HEK293T (cell line): ENCODE measurements around the gene PLXND1.
"Not testable (repeated sequence)": the region's sequence is repeated elsewhere in the genome, so short reads cannot be mapped to it uniquely, and the experiment has no call there.

ENCODE experiments used
- ARNT ChIP-seq: fragments of 450-650 bp; IDR thresholded peaks from 2 replicates; pipeline ENCODE4 v1.6.1; 2017; ENCODE audit warnings: mild to moderate bottlenecking
- BHLHE40 ChIP-seq: fragments of 450-650 bp; IDR thresholded peaks from 2 replicates; pipeline ENCODE4 v1.6.1; 2016; ENCODE audit warnings: mild to moderate bottlenecking, moderate library complexity, borderline replicate concordance
- CTBP1 ChIP-seq: fragments of 450-650 bp; IDR thresholded peaks from 2 replicates; pipeline ENCODE4 v1.6.1; 2016; ENCODE audit warnings: borderline replicate concordance
- ELF4 ChIP-seq: fragments of 450-650 bp; IDR thresholded peaks from 2 replicates; pipeline ENCODE4 v1.6.1; 2017; ENCODE audit warnings: antibody characterized with exemption
- FOXA1 ChIP-seq: fragments of 450-650 bp; IDR thresholded peaks from 2 replicates; pipeline ENCODE4 v1.6.1; 2016; ENCODE audit warnings: mild to moderate bottlenecking
- FOXK2 ChIP-seq: fragments of 450-650 bp; IDR thresholded peaks from 2 replicates; pipeline ENCODE4 v1.6.1; 2016; ENCODE audit warnings: mild to moderate bottlenecking
- FOXM1 ChIP-seq: fragments of 450-650 bp; IDR thresholded peaks from 2 replicates; pipeline ENCODE4 v1.6.1; 2017; ENCODE audit warnings: mild to moderate bottlenecking, borderline replicate concordance
- HDGF ChIP-seq: fragments of 450-650 bp; IDR thresholded peaks from 2 replicates; pipeline ENCODE4 v1.6.1; 2017; ENCODE audit warnings: antibody characterized with exemption, borderline replicate concordance
- L3MBTL2 ChIP-seq: fragments of 450-650 bp; conservative IDR thresholded peaks from 2 replicates; pipeline ENCODE4 v1.6.1; 2016; ENCODE audit warnings: mild to moderate bottlenecking
- NFRKB ChIP-seq: fragments of 450-650 bp; IDR thresholded peaks from 2 replicates; pipeline ENCODE4 v1.6.1; 2016; ENCODE audit warnings: mild to moderate bottlenecking, moderate library complexity
- SP1 ChIP-seq: fragments of 450-650 bp; IDR thresholded peaks from 2 replicates; pipeline ENCODE4 v1.6.1; 2017
- SUZ12 ChIP-seq: fragments of 450-650 bp; IDR thresholded peaks from 2 replicates; pipeline ENCODE4 v1.6.1; 2016; ENCODE audit warnings: mild to moderate bottlenecking
- TARDBP ChIP-seq: fragments of 450-650 bp; IDR thresholded peaks from 2 replicates; pipeline ENCODE4 v1.6.1; 2016

GRCh38 chr3:129515821-129516432 is 90.5 kb downstream of the PLXND1 start:
- TF ChIP-seq L3MBTL2, SUZ12, FOXA1, HDGF, FOXK2, ELF4, NFRKB, BHLHE40, SP1, FOXM1, ARNT, TARDBP, CTBP1: not testable (repeated sequence)
